HG02798 (cell line): ENCODE data around the gene MTURN.

ENCODE experiments used
- ATAC-seq: cut with Tn5 transposase; IDR thresholded peaks from one replicate; pipeline ENCODE4 v1.9.1; 2021; ENCODE audit warnings: mild to moderate bottlenecking; ENCODE audit not compliant: unreplicated experiment, poor library complexity

The MTURN gene

DNA sequence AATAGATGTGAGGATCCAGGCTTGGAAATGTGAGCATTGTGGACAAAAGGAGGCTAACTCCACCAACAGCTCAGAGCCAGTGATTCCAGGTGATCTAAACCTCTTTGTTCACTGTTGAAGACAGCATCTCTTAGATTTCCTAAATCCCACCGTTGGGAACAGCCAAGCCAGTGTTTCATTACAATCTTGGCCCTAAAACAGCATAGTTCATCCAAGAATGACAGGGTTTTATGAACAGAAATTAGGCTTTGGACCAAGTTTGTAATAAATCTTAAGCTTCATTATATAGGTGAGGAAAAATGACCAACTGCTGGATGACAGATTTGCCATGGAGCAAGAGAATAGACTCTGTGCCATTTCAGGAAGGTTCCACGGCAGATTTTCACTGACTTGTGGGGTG lies 65.8 kb downstream of the MTURN start:
- ATAC-seq = no peak

- peak; percentile 74 for ATAC-seq
These were observed 66.4 kb downstream of the MTURN start for GRCh38 chr7:30201161-30201666.

DNA sequence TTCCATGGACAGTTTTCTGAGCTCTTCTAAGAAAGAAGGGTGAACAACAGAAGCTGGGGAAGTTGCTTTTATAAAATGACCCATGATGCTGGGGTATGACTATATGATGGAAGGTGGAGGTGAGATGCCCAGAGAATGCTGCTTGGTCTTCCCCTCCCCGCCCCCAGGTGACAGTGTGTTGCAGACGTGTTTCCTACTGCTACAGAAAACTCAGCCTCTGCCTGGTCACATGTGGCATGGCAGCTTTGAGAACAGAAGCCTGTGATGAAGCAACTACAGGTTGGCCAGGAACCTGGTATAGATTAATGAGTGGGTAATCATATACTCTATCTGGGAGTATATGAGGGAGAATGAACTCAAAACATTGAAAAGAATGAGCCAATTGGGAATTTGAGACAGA lies 67.1 kb downstream of the MTURN start:
- no peak for ATAC-seq

GRCh38 chr7:30202671-30203070 lies 67.9 kb downstream of the MTURN start:
- ATAC-seq = no peak

- ATAC-seq = no peak
These were observed 71.7 kb downstream of the MTURN start for GRCh38 chr7:30206491-30206890.

- no peak for ATAC-seq
These were observed 72.2 kb downstream of the MTURN start for GRCh38 chr7:30206942-30207341.

DNA sequence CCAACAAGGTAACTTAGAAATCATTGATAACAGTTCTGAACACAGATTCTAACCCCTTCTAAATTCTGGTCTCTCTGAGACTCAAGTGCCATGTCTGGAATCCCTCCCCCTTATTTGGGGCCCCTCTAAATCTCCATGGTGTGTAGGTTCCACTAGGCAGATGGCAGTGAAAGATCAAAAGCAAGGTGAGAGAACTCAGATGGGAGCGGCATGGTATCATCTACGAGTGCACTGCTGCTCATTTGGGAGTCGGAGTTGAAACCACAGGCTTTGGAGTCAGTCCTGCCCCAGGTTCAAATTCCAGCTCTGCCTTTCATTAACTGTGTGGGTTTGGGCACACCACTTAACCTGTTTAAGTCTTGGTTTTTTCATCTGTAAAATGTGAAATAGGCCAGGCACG lies 72.6 kb downstream of the MTURN start:
- ATAC-seq = no peak

- no peak for ATAC-seq
These were observed 75.2 kb downstream of the MTURN start for GRCh38 chr7:30209951-30210350.
